K562 (cell line): ENCODE measurements around the gene TNNT1. TPM values are rescaled to one million over a fixed set of nuclear protein-coding genes. Genes with fewer than 3 reads are reported as not detected.

Experiments used
- ARNT ChIP-seq, 2 experiments: fragments of 450-650 bp; IDR thresholded peaks; 2 replicates each; pipeline ENCODE4 v1.6.1; 2016; ENCODE audit warnings: mild to moderate bottlenecking in 1 of 2
- BCL6 ChIP-seq: fragments of 250-450 bp; sonication (Bioruptor Pico); IDR thresholded peaks from 2 replicates; pipeline ENCODE4 v1.4.0; 2020
- BCOR ChIP-seq: fragments of 450-650 bp; IDR thresholded peaks from 2 replicates; pipeline ENCODE4 v1.6.1; 2016
- BDP1 ChIP-seq: IDR thresholded peaks from 3 replicates; pipeline ENCODE4 v1.6.1; 2011; ENCODE audit not compliant: insufficient read length, insufficient read depth
- CBX5 ChIP-seq: IDR thresholded peaks from 2 replicates; pipeline ENCODE4 v1.6.1; 2014; ENCODE audit warnings: low read depth, borderline replicate concordance
- CC2D1A ChIP-seq: fragments of 450-650 bp; IDR thresholded peaks from 2 replicates; pipeline ENCODE4 v1.6.1; 2017; ENCODE audit warnings: mild to moderate bottlenecking
- COPS2 ChIP-seq: fragments of 450-650 bp; conservative IDR thresholded peaks from 2 replicates; pipeline ENCODE4 v1.6.1; 2016; ENCODE audit warnings: mild to moderate bottlenecking, moderate library complexity
- DIDO1 ChIP-seq: fragments of 450-650 bp; IDR thresholded peaks from 2 replicates; pipeline ENCODE4 v1.6.1; 2016; ENCODE audit warnings: low read depth, missing biosample characterization, missing genetic modification characterization
- EWSR1 ChIP-seq: fragments of 450-650 bp; IDR thresholded peaks from 2 replicates; pipeline ENCODE4 v1.6.1; 2018; ENCODE audit warnings: borderline replicate concordance, mild to moderate bottlenecking, low read depth, moderate library complexity; ENCODE audit not compliant: partially characterized antibody
- IRF2 ChIP-seq: sonication (generic); formaldehyde crosslinking; IDR thresholded peaks from 2 replicates; pipeline ENCODE4 v1.8.1; 2022; ENCODE audit warnings: mild to moderate bottlenecking, missing genetic modification reagents
- LCOR ChIP-seq: sonication (generic); formaldehyde crosslinking; IDR thresholded peaks from 2 replicates; pipeline ENCODE4 v1.8.0; 2022; ENCODE audit warnings: mild to moderate bottlenecking, missing genetic modification reagents
- MBD2 ChIP-seq: sonication (generic); IDR thresholded peaks from 2 replicates; pipeline ENCODE4 v1.6.1; 2016; ENCODE audit warnings: low read depth, borderline replicate concordance
- NEUROD1 ChIP-seq: fragments of 150-350 bp; IDR thresholded peaks from 2 replicates; pipeline ENCODE4 v1.6.1; 2014; ENCODE audit warnings: borderline replicate concordance, low read length, low read depth; ENCODE audit not compliant: partially characterized antibody
- NFIC ChIP-seq: fragments of 450-650 bp; IDR thresholded peaks from 2 replicates; pipeline ENCODE4 v1.6.1; 2017; ENCODE audit warnings: mild to moderate bottlenecking, inconsistent platforms
- NR3C1 ChIP-seq: sonication (generic); formaldehyde crosslinking; IDR thresholded peaks from 2 replicates; pipeline ENCODE4 v1.8.1; 2022; ENCODE audit warnings: missing genetic modification reagents
- PML ChIP-seq: IDR thresholded peaks from 2 replicates; pipeline ENCODE4 v1.6.1; 2012; ENCODE audit warnings: low read length, inconsistent platforms
- POLR2AphosphoS5 ChIP-seq: IDR thresholded peaks from 2 replicates; pipeline ENCODE4 v1.6.1; 2011; ENCODE audit warnings: mild to moderate bottlenecking, low read depth, low read length, moderate library complexity; ENCODE audit not compliant: control insufficient read depth, insufficient read depth
- RBM39 ChIP-seq: fragments of 200-400 bp; formaldehyde crosslinking; optimal IDR thresholded peaks from 2 replicates; pipeline ENCODE3; 2018; ENCODE audit warnings: low read depth, low read length
- SIN3B ChIP-seq: fragments of 450-650 bp; IDR thresholded peaks from 2 replicates; pipeline ENCODE4 v1.6.1; 2017; ENCODE audit warnings: low read depth, mild to moderate bottlenecking, moderate library complexity
- SMAD1 ChIP-seq: fragments of 150-350 bp; IDR thresholded peaks from 2 replicates; pipeline ENCODE4 v1.6.1; 2014; ENCODE audit warnings: low read length, low read depth; ENCODE audit not compliant: partially characterized antibody
- TBL1XR1 ChIP-seq, 2 experiments: IDR thresholded peaks; 2 replicates each; pipeline ENCODE4 v1.6.1; 2012; ENCODE audit warnings: improper control_type of control experiment in 2 of 2, low read length in 2 of 2, mild to moderate bottlenecking in 1 of 2
- YY1 ChIP-seq, 3 experiments: IDR thresholded peaks; 2 replicates each; pipeline ENCODE4 v1.6.1; 2011; ENCODE audit warnings: low read length in 2 of 3, mild to moderate bottlenecking in 2 of 3, moderate library complexity in 2 of 3, borderline replicate concordance in 1 of 3, control low read depth in 1 of 3, low read depth in 1 of 3; ENCODE audit not compliant: insufficient read depth in 3 of 3, insufficient replicate concordance in 2 of 3, control insufficient read depth in 1 of 3, insufficient read length in 1 of 3; ENCODE audit errors: extremely low read depth in 1 of 3
- ZBTB11 ChIP-seq, 3 experiments: fragments of 200-800 bp in 1 of 3; fragments of 250-450 bp in 1 of 3; fragments of 450-650 bp in 1 of 3; sonication (Bioruptor Pico) in 1 of 3; sonication (Bioruptor generic) in 1 of 3; formaldehyde crosslinking in 1 of 3; IDR thresholded peaks; 2 replicates each; pipeline versions ENCODE4 v1.6.1 to v1.8.0; 2016 to 2022; ENCODE audit warnings: mild to moderate bottlenecking in 2 of 3, missing genetic modification characterization in 2 of 3, missing compliant biosample characterization in 1 of 3, moderate library complexity in 1 of 3
- ZNF583 ChIP-seq: fragments of 250-450 bp; sonication (Bioruptor Pico); IDR thresholded peaks from 2 replicates; pipeline ENCODE4 v1.4.0; 2020
- ZNF584 ChIP-seq: fragments of 200-800 bp; sonication (Bioruptor generic); IDR thresholded peaks from 2 replicates; pipeline ENCODE4 v1.6.1; 2016; ENCODE audit warnings: low read depth, mild to moderate bottlenecking, missing genetic modification characterization, missing compliant biosample characterization
- ZNF696 ChIP-seq: fragments of 250-450 bp; sonication (Bioruptor Pico); conservative IDR thresholded peaks from 2 replicates; pipeline ENCODE4 v1.4.0; 2020; ENCODE audit warnings: mild to moderate bottlenecking, moderate library complexity
- polyA plus RNA-seq, 8 experiments: library from polyadenylated mRNA; depleted of rRNA in 4 of 8; stranded (reverse) in 5 of 8; unstranded in 3 of 8; fragments of >200 nt; fragmentation: Nextera tagmentation in 2 of 8; fragmentation: Illumina TruSeq in 1 of 8; extraction: Ambion mirVana in 2 of 8; extraction: Trizol in 1 of 8; gene quantifications; 2 replicates each; pipeline versions ENCODE4 v1.2.1 to v1.2.3, GENCODE V29; 2011 to 2014; ENCODE audit warnings: inconsistent platforms in 1 of 8, missing spikeins in 1 of 8
- total RNA-seq, 7 experiments: library from RNA; depleted of rRNA in 6 of 7; stranded (reverse); fragments of >200 nt in 6 of 7; fragmentation: Illumina TruSeq in 2 of 7; extraction: Trizol in 2 of 7; gene quantifications; 2 replicates each; pipeline versions ENCODE4 v1.2.1 to v1.2.3, GENCODE V29; 2011 to 2021; ENCODE audit warnings: low replicate concordance in 1 of 7

Gene TNNT1
- total and polyA plus RNA-seq, 9 of the 15 experiments (the other 6 are each of a cell fraction or from before 2014, with no cell fraction given): 31.8 to 390 (median 227) TPM

GRCh38 chr19:55117663-55118391, 31.2 kb downstream of the TNNT1 start (continued):
- TF ChIP-seq SMAD1: no peak
- peak; percentile 77 for TF ChIP-seq DIDO1 (tag)
- no peak for TF ChIP-seq SIN3B
- peak; percentile 45; the same call in 1 of the 2 replicates for TF ChIP-seq ZNF583
- peak; percentile 47 for TF ChIP-seq NEUROD1
- no peak for TF ChIP-seq ZNF696 (CRISPR knock-in tag)
- TF ChIP-seq CBX5: no peak
- no peak for TF ChIP-seq BCL6 (CRISPR knock-in tag)
- TF ChIP-seq COPS2: no peak
- peak in 2 of 3 experiments; percentile 55 to 86 for TF ChIP-seq YY1 (IDR thresholded peaks at IDR 0.05; ENCODE audit: borderline replicate concordance in 1 of 3, control insufficient read depth in 1 of 3, extremely low read depth in 1 of 3, insufficient read depth in 3 of 3, insufficient read length in 1 of 3, insufficient replicate concordance in 2 of 3, low read depth in 1 of 3, low read length in 2 of 3)
- no peak for TF ChIP-seq LCOR
- peak; percentile 33 to 60; a peak in 1 of 4 replicates for TF ChIP-seq TBL1XR1 (IDR thresholded peaks at IDR 0.05; ENCODE audit: low read length in 2 of 2)
- TF ChIP-seq CC2D1A: no peak
- 0 out of 2 replicates have a peak, but pooled peaks have one; percentile 5 for TF ChIP-seq BCOR
- peak; percentile 85 for TF ChIP-seq MBD2
- no peak for TF ChIP-seq EWSR1
- peak; percentile 83; the same call in 1 of the 2 replicates for TF ChIP-seq ZNF584
- peak; percentile 59; the same call in 1 of the 2 replicates for TF ChIP-seq POLR2AphosphoS5
- no peak for TF ChIP-seq NR3C1
- TF ChIP-seq IRF2: no peak
- TF ChIP-seq RBM39: no peak
- no peak for TF ChIP-seq BDP1
- TF ChIP-seq PML: peak; percentile 71; the same call in 1 of the 2 replicates
- TF ChIP-seq NFIC: no peak; the same call in 1 of the 2 replicates
- TF ChIP-seq ZBTB11 (CRISPR knock-in tag; IDR thresholded peaks at IDR 0.05): peak in 1 of 3 experiments; percentile 87; a peak in 2 of 6 replicates
- TF ChIP-seq ARNT (IDR thresholded peaks at IDR 0.05): peak in 1 of 2 experiments; percentile 75; a peak in 2 of 4 replicates
